Neural cell (in vitro differentiated cells): ENCODE measurements around the gene MED23. TPM values are rescaled to one million over a fixed set of nuclear protein-coding genes. Genes with fewer than 3 reads are reported as not detected.

Experiments used
- H2AFZ ChIP-seq: fragments of 200-600, 300-800 bp; sonication (generic), shearing (Covaris generic); 2 replicates; pipeline ENCODE4 v1.6.0; 2014; ENCODE audit warnings: low read depth, mild to moderate bottlenecking, antibody characterized with exemption, low read length, moderate library complexity
- H3F3A ChIP-seq: fragments of 200-600 bp; shearing (Covaris generic); 2 replicates; pipeline ENCODE4 v1.6.1; 2016; ENCODE audit warnings: mild to moderate bottlenecking, moderate library complexity, mixed read lengths, antibody characterized with exemption, low read length; ENCODE audit not compliant: insufficient read depth, poor library complexity, severe bottlenecking
- H3K27ac ChIP-seq: fragments of 200-600, 300-800 bp; sonication (generic), shearing (Covaris generic); 2 replicates; pipeline ENCODE4 v1.5.1; 2014; ENCODE audit warnings: mild to moderate bottlenecking, low read length, moderate library complexity
- H3K27me3 ChIP-seq: fragments of 300-800, 200-600 bp; sonication (generic), shearing (Covaris generic); 2 replicates; pipeline ENCODE4 v1.6.0; 2014; ENCODE audit warnings: mild to moderate bottlenecking, low read depth, low read length, moderate library complexity; ENCODE audit not compliant: insufficient read depth
- H3K36me3 ChIP-seq: fragments of 300-800, 200-600 bp; sonication (generic), shearing (Covaris generic); 2 replicates; pipeline ENCODE4 v1.5.1; 2014; ENCODE audit warnings: mild to moderate bottlenecking, antibody characterized with exemption, low read length, moderate library complexity; ENCODE audit not compliant: insufficient read depth
- H3K4me2 ChIP-seq: fragments of 300-800, 200-600 bp; sonication (generic), shearing (Covaris generic); 2 replicates; pipeline ENCODE4 v1.6.0; 2014; ENCODE audit warnings: mild to moderate bottlenecking, low read length
- H3K4me3 ChIP-seq: fragments of 300-800, 200-600 bp; sonication (generic), shearing (Covaris generic); 2 replicates; pipeline ENCODE4 v1.5.1; 2014; ENCODE audit warnings: mild to moderate bottlenecking, low read length, moderate library complexity
- H3K79me2 ChIP-seq: fragments of 200-600 bp; shearing (Covaris generic); replicated peaks from 2 replicates; pipeline ENCODE4 v1.6.0; 2014; ENCODE audit warnings: mild to moderate bottlenecking, low read length, moderate library complexity; ENCODE audit not compliant: insufficient read depth
- H3K9ac ChIP-seq: fragments of 300-800, 200-600 bp; sonication (generic), shearing (Covaris generic); 2 replicates; pipeline ENCODE4 v1.6.1; 2016; ENCODE audit warnings: mild to moderate bottlenecking, low read length, mixed read lengths
- H3K9me2 ChIP-seq: fragments of 200-600 bp; shearing (Covaris generic); 2 replicates; pipeline ENCODE4 v1.6.1; 2016; ENCODE audit warnings: mild to moderate bottlenecking, low read length, mixed read lengths; ENCODE audit not compliant: insufficient read depth
- H3K9me3 ChIP-seq: fragments of 200-600, 300-800 bp; sonication (generic), shearing (Covaris generic); 2 replicates; pipeline ENCODE4 v1.6.1; 2016; ENCODE audit warnings: mild to moderate bottlenecking, mixed run types, low read length, moderate library complexity, mixed read lengths
- H4K20me1 ChIP-seq: fragments of 200-600 bp; shearing (Covaris generic); 2 replicates; pipeline ENCODE4 v1.6.1; 2016; ENCODE audit warnings: mild to moderate bottlenecking, mixed run types; ENCODE audit not compliant: insufficient read depth
- EP300 ChIP-seq: fragments of 450-650 bp; conservative IDR thresholded peaks from 2 replicates; pipeline ENCODE4 v1.6.1; 2014; ENCODE audit warnings: antibody characterized with exemption, mild to moderate bottlenecking, moderate library complexity; ENCODE audit not compliant: poor library complexity, severe bottlenecking
- EZH2 ChIP-seq: fragments of 200-600, 300-800 bp; shearing (Covaris generic), sonication (generic); IDR thresholded peaks from 2 replicates; pipeline ENCODE4 v1.6.1; 2014; ENCODE audit warnings: antibody characterized with exemption, low read length, borderline replicate concordance, mild to moderate bottlenecking; ENCODE audit not compliant: insufficient read depth, poor library complexity, severe bottlenecking
- MXI1 ChIP-seq: fragments of 450-650 bp; conservative IDR thresholded peaks from 2 replicates; pipeline ENCODE4 v1.6.1; 2014; ENCODE audit warnings: antibody characterized with exemption, mild to moderate bottlenecking; ENCODE audit not compliant: poor library complexity, severe bottlenecking
- POLR2AphosphoS5 ChIP-seq: IDR thresholded peaks from 2 replicates; pipeline ENCODE4 v1.6.1; 2012
- RAD21 ChIP-seq: fragments of 450-650 bp; conservative IDR thresholded peaks from 2 replicates; pipeline ENCODE4 v1.6.1; 2014; ENCODE audit warnings: antibody characterized with exemption, mild to moderate bottlenecking, moderate library complexity
- REST ChIP-seq: IDR thresholded peaks from 2 replicates; pipeline ENCODE4 v1.6.1; 2012; ENCODE audit warnings: borderline replicate concordance
- SMC3 ChIP-seq: fragments of 450-650 bp; conservative IDR thresholded peaks from 2 replicates; pipeline ENCODE4 v1.6.1; 2014; ENCODE audit warnings: antibody characterized with exemption, mild to moderate bottlenecking, moderate library complexity; ENCODE audit not compliant: poor library complexity
- TAF1 ChIP-seq: IDR thresholded peaks from 2 replicates; pipeline ENCODE4 v1.6.1; 2012; ENCODE audit warnings: low read depth
- polyA plus RNA-seq: library from polyadenylated mRNA; depleted of rRNA; stranded (reverse); fragments of >200 nt; gene quantifications from 2 replicates; pipeline ENCODE4 v1.2.3, GENCODE V29; 2014
- TF ChIP-seq, protein P1 (sequence below): fragments of 450-650 bp; IDR thresholded peaks from 2 replicates; pipeline ENCODE4 v1.5.1; 2014; ENCODE audit warnings: antibody characterized with exemption, mild to moderate bottlenecking, moderate library complexity; ENCODE audit not compliant: poor library complexity, severe bottlenecking

Gene MED23
- polyA plus RNA-seq, 1 donor from 2014 or later, result 104 TPM

DNA sequence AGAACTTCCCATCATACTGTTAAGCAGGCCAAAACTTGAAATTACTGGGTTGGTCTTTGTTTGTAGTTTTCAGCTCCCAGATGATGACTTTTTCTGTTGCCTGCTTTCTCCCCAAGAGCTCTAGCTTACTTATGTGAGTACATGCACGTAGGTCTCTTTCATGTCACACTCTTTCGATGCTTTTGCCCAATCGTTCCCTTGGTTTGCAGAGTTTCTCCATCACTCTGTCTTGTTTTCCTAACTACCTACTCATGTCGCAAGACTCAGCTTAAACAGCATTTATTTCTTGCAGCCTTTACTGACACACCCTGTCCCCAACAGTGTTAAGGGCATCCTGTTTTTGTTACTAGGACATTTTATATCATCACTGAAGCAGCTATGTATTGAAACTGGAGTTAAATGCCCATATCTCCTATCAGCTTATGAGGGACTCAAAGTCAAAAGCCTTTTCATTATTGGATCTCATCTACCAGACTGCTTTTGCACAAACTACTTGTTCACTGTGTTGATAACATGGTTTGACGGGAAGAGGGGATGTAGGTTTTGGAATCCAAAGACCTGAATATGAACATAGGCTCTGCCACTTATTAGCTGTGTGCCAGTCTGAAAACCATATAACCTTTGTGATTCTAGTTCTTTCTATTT lies 52.1 kb downstream of the MED23 start:
- TF ChIP-seq POLR2AphosphoS5, result no peak
- Histone ChIP-seq H3K27me3 (no peaks in the 10 kb centered on the region), H4K20me1 (no peaks in the 10 kb centered on the region), H3K36me3 (no peaks in the 10 kb centered on the region), H3F3A (no peaks in the 10 kb centered on the region), H3K4me3 (no peak overlapping the region), H3K4me2 (no peak overlapping the region), H3K9ac (no peak overlapping the region), H3K9me2 (no peaks in the 10 kb centered on the region), H3K9me3 (no peaks in the 10 kb centered on the region), H3K27ac (no peak overlapping the region), H2AFZ (no peak overlapping the region), H3K79me2 (no peaks in the 10 kb centered on the region)

DNA sequence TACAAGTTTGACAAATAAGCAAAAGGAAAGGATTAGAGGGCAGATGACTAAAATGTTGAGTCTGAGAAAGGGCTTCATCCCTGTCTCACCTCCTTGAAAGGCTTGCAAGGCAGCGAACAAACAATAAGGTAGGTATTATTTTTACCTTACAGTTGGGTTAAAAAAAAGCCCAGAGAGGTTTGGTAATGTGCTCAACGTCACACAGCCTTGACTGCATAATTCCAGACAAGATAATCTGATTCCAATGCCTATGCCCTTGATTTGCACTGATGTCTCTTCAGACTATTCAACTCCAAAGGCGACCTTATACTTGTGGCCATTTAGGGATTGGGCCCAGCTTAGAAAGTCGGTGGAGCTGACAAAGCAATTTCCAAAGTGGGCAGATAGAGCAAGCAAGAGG lies 53.4 kb downstream of the MED23 start:
- H3K27ac ChIP-seq, result no peak overlapping the region
- no peak overlapping the region for H3K4me2 ChIP-seq
- H3K27me3 ChIP-seq, result no peaks in the 10 kb centered on the region
- no peak overlapping the region for H3K9ac ChIP-seq
- no peak for TF ChIP-seq REST
- TF ChIP-seq POLR2AphosphoS5, result no peak
- TF ChIP-seq SMC3, result no peak
- no peak for TF ChIP-seq MXI1
- TF ChIP-seq EP300, result no peak
- TF ChIP-seq, protein P1, sequence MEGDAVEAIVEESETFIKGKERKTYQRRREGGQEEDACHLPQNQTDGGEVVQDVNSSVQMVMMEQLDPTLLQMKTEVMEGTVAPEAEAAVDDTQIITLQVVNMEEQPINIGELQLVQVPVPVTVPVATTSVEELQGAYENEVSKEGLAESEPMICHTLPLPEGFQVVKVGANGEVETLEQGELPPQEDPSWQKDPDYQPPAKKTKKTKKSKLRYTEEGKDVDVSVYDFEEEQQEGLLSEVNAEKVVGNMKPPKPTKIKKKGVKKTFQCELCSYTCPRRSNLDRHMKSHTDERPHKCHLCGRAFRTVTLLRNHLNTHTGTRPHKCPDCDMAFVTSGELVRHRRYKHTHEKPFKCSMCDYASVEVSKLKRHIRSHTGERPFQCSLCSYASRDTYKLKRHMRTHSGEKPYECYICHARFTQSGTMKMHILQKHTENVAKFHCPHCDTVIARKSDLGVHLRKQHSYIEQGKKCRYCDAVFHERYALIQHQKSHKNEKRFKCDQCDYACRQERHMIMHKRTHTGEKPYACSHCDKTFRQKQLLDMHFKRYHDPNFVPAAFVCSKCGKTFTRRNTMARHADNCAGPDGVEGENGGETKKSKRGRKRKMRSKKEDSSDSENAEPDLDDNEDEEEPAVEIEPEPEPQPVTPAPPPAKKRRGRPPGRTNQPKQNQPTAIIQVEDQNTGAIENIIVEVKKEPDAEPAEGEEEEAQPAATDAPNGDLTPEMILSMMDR, result no peak
- H3K9me2 ChIP-seq, result no peaks in the 10 kb centered on the region
- H3K79me2 ChIP-seq, result no peaks in the 10 kb centered on the region
- no peaks in the 10 kb centered on the region for H3K36me3 ChIP-seq
- H3K4me3 ChIP-seq, result no peak overlapping the region
- H3F3A ChIP-seq, result no peaks in the 10 kb centered on the region
- H3K9me3 ChIP-seq, result no peaks in the 10 kb centered on the region
- no peaks in the 10 kb centered on the region for H4K20me1 ChIP-seq
- H2AFZ ChIP-seq, result no peak overlapping the region

DNA sequence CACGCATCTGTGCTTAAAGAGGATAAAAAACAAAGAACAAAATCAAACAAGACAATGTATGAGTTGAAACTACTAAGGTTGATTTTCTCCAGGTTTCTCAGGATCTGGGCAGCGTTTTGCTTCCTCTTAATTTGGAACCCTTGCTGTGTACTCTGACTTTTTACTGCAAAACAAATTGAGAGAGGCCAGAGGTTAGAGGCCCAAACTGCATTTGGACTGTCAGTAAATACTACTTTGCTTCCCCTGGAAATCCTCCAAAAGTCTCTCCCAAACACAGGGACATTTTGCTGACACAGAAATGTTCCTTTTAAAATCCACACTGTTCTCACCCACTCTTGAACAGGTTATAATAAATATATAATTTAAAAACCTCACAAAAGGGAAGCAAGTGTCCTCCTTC lies 53.9 kb downstream of the MED23 start:
- Histone ChIP-seq H3K27me3 (no peaks in the 10 kb centered on the region), H3K9me2 (no peaks in the 10 kb centered on the region), H3K9ac (no peak overlapping the region), H3K4me2 (no peak overlapping the region), H3K9me3 (no peaks in the 10 kb centered on the region), H2AFZ (no peak overlapping the region), H3K36me3 (no peaks in the 10 kb centered on the region), H3K4me3 (no peak overlapping the region), H4K20me1 (no peaks in the 10 kb centered on the region), H3K79me2 (no peaks in the 10 kb centered on the region), H3F3A (no peaks in the 10 kb centered on the region), H3K27ac (no peak overlapping the region)
- TF ChIP-seq RAD21, result no peak
- no peak for TF ChIP-seq SMC3
- TF ChIP-seq EP300, result no peak
- no peak for TF ChIP-seq EZH2
- no peak for TF ChIP-seq REST
- TF ChIP-seq TAF1, result no peak
- TF ChIP-seq, protein P1, result no peak
- TF ChIP-seq MXI1, result no peak
- no peak for TF ChIP-seq POLR2AphosphoS5
